ENCODE results near the gene EFNA1.
A peak's percentile ranks its signal among the peaks of the same experiment; 100 is the strongest.

Gene EFNA1

DNA sequence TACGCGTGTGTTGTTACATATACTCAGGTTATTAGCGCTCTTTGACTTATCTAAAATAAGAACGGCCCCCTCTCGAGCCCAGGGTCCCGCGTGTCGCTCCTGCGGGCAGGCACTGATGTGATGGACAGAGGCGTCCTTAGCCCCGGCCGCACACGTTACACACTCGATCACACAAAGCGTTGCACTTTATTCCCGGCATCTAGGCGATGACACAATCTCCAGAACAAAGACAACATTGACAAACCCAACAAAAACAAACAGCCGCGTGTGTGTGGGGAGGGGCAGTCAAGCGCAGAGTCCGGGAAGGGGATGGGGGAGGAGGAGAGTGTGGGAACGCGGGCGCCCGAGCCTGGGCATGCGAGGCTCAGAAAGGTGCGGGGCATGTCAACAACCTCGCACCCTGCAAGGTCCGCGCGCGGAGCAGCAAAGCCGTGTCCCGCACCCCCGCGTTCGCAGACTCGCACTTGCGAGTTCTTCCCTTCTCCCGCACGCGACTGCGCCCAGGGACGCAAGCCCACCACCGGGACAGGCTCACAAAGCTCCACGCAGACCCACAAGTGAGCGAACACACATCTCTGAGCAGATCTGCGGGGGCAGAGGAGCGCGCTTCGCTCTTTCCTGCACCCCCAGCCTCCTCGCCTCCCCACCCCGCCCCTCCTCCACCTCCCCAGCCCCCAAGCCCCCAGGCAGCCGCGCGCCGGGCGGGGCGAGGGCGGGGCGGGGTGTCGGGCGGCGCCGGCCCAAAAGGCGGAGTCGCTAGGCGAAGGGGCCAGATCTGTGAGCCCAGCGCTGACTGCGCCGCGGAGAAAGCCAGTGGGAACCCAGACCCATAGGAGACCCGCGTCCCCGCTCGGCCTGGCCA, at the start of gene EFNA1:
Gene EFNA1 (plus strand): TSS at position 772 of the 862 bp plus-strand sequence. CDS start 102 bp downstream, outside the sequence.
- DNase-seq = peak; percentile 61

DNA sequence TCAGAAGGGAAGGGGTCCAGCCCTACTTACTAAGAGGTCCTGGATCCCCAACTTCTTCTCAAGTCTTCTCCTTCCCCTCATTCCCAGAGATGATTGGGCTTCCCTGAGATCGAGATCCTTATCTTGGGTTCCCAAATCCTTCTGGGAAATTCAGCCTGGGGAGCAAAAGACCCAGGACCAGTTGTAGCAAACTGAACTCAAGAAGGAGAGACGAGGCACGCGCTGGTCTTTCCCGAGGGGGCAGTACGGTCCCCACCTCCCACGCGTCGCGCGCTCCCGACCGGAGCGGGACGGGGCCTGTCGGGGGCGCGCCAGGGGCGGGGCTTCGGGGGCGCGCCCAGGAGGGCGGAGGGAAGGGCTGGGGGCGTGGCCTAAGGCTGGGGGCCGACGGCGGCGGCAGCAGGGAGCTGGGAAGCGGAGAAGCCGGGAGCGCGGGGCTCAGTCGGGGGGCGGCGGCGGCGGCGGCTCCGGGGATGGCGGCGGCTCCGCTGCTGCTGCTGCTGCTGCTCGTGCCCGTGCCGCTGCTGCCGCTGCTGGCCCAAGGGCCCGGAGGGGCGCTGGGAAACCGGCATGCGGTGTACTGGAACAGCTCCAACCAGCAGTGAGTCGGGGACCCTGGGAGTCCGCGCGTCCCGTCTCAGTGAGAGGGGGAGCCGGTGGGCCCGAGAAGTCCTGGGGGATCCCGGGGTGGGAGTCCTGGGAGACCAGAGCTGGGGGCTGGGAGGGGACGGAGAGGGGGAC, 49.0 kb upstream of the EFNA1 start, which contains the start of gene EFNA3:
Gene EFNA3 (plus strand): TSS at position 369 of the 741 bp plus-strand sequence. CDS start 105 bp downstream, at position 474.
- DNase-seq = peak; percentile 74

DNA sequence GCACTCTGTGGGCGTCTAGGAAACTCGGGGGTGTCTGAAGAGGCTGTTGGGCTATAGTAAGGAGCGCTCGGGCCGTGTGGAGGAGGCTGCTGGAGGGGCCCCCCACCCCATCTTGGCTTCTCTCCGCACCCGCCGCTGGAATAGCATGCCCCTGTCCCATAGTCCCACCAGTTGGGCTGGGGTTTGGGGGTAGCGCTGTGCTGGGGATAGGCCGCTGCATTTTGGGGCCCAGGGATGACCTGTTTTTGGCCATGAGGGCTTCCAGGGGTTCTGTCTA, 48.5 kb upstream of the EFNA1 start:
- DNase-seq = no peak

- peak; percentile 54 for DNase-seq
These were observed 48.0 kb upstream of the EFNA1 start for GRCh38 chr1:155079487-155080311.

- DNase-seq = peak; percentile 60
These were observed 47.1 kb upstream of the EFNA1 start for GRCh38 chr1:155080312-155081228.

- DNase-seq = peak; percentile 58
These were observed 46.0 kb upstream of the EFNA1 start for GRCh38 chr1:155081472-155082300.

DNA sequence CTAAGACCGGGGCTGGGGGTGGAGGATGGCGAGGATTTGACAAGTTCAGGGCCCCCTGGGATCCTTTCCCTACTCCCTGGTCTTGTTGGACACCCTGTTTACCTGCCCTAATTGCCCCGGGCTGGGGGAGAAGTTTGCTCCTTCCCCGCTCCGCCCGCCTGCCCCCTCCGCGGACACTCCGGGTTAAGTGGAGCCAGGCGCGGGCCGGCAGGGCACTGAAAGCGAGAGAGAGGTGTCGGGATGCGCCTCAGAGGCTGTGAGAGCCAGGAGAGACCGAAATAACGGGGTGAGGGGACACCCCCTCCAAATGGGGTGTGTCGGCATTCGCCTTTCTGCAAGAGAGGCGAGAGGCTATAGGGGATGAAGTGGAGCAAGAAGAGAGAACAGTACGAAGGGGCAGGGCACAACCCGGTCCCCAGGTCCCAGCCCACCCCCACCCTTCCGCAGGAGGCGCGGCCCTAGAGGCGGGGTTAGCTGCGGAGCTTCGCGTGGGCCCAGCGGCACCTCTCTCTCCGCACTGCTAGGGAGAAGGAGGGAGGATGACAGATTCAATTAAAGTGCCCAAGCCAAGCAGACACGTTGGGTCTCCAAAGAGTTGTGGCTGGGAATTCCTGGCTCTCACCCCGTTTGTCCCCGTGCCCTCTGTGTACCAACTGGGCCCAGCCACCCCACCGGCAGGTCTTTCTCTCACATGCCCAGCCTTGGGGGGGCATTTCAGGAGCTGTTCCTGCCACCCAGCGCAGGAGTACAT, 45.2 kb upstream of the EFNA1 start:
- DNase-seq = peak; percentile 52

DNA sequence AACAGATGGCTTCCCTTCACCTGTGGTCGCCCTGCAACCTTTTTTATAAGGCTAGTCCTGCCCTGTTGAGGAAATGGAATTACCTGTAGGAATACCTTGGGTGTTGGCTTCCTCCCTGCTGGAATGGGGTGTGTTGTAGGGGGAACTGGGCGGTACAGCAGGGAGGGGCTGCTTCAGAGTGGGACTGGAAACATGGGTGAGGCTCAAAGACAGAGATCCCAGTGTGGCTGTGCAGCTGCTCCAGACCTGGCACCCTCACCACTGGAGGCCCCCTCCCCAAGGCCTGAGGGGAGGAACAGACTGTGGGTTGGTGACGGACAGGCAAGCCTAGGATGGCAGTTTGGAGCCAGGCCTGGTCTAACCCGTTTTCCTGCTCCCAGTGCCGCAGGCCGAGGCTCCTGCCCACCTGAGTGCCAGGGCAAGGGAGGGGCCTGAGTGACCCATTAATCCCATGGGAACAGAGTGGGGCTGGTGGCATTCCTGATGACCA, 44.6 kb upstream of the EFNA1 start:
- DNase-seq = no peak

DNA sequence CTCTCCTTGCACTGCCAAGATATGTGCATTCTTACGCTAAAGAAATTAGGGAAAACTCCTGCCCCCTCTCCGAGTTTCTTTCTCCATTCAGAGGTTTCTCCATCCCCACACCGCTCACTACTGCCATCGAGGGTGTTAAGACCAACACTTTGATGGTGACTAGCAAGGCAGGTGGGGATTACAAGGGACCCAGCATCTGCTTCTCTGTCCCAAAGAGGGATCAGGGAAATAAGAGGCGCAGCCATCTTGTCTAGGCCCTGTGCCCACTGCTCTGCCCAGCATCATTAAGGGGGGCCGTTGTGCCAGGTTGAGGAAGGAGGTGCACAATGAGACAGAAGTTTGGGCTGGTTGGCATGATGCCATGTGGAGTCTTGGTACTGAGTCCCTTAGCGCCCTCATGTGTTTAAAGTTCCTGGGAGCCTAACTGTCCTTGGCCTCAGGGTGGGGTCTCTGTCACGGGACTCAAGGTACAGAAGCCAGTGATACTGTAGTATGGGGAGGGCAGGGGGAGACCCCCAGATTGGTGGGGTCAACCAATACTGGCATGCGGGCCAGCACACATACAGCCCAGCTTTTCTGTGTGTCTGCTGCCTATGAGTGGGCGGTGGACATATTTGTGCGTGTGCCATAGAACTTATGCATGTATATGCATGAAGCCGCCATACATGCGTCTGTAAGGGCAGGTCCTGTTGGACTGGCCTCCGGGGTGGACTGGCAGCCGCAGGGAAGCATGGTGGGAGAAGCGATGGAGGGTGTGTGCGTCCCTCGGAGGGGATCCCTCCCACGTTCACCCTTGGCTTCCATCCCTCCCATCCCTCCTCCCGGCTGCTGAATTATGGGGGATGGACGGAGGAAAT, 43.6 kb upstream of the EFNA1 start:
- DNase-seq = peak; percentile 55

- peak; percentile 94 for DNase-seq
These were observed 42.8 kb upstream of the EFNA1 start for GRCh38 chr1:155084722-155085503.

DNA sequence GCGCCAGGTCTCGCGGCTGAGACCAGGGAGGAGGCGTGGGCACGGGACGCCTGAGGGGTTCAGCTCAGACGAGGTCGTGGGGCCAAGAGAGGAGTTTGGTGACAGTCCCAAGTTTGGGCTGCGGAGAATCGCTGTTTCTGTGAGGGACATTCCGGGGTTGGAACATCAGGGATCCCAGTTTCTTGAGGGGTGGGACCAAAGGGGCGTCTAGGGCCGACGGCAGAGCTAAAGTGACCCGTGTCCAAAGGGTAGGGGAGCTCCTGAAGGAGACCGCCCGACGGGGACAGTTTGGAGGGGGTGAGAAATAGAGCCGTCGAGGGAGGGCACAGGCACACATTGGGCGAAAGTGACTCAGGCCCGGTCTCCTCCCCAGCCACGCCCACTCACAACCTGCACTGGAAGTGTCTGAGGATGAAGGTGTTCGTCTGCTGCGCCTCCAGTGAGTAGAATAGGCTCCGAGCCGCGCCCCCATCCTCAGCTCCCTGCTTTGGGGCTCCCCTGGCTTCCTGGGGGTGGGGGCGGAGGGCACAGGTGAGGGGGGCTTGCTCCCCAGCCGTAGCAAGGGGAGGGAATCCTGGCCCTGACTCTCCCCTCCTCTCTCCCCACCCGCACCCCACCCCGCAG, 42.1 kb upstream of the EFNA1 start:
- DNase-seq = peak; percentile 87

DNA sequence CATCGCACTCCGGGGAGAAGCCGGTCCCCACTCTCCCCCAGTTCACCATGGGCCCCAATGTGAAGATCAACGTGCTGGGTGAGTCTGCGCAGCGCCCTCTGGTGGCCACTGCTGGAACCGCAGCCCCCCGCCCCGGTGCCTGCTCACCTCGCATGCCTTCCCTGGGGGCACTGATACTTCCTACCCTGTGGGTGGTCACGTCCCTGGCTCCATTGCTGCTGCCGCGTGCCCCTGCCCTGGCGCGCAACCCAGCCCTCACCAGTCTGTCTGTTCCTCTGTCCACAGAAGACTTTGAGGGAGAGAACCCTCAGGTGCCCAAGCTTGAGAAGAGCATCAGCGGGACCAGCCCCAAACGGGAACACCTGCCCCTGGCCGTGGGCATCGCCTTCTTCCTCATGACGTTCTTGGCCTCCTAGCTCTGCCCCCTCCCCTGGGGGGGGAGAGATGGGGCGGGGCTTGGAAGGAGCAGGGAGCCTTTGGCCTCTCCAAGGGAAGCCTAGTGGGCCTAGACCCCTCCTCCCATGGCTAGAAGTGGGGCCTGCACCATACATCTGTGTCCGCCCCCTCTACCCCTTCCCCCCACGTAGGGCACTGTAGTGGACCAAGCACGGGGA, 41.4 kb upstream of the EFNA1 start:
- peak; percentile 81 for DNase-seq

DNA sequence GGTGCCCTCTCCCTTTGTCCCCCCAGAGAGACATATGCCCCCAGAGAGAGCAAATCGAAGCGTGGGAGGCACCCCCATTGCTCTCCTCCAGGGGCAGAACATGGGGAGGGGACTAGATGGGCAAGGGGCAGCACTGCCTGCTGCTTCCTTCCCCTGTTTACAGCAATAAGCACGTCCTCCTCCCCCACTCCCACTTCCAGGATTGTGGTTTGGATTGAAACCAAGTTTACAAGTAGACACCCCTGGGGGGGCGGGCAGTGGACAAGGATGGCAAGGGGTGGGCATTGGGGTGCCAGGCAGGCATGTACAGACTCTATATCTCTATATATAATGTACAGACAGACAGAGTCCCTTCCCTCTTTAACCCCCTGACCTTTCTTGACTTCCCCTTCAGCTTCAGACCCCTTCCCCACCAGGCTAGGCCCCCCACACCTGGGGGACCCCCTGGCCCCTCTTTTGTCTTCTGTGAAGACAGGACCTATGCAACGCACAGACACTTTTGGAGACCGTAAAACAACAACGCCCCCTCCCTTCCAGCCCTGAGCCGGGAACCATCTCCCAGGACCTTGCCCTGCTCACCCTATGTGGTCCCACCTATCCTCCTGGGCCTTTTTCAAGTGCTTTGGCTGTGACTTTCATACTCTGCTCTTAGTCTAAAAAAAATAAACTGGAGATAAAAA, 40.7 kb upstream of the EFNA1 start:
- DNase-seq = no peak

DNA sequence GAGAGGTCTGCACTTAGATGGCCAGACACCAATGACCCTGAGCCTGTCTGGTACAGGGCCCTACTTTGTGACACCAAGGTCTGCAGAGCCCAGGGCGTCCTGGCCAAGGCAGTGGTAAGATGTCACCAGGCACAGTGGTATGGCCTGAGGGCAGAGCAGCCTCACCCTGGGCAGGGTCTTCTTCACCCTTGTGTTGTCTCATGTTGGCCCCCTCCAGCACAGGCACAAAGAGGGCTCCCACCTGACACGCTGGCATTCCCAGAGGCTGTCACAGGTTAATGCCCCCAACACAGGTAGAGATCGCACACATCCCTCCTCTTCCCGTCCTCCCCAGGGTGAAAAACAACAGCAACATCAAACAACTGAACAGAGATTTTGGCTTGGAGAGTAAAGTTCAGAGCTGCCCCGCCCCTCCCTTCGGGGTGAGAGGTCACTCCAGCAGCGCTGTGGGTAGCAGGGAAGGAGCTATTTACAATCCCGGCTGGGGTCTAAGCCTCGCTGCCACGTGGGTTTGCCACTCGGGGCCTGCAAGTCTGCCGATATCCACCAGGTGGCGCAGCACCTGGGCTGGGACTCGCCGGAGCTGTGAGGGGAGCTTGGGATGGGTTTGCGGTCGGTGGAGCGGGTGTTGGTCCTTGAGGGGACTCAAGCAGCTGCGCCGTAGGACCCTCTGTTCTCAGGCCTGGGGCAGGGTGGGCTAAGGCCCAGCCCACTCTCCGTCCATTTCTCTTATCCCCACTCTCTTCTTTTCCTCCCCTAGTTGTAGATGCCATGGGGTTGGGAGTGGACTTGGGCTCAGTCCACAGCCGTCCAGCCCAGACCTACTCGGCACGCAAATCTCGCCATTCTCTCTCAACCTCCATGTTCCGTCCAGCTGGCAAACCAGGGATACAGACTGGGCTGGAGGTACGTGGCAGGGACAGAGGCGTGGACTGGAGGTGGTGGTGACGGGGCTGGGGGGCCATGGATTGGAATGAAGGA, 36.3 kb upstream of the EFNA1 start:
- peak; percentile 84 for DNase-seq

GRCh38 chr1:155092131-155092530, 35.5 kb upstream of the EFNA1 start:
- no peak for DNase-seq
